H9 (cell line): ENCODE data around the gene SENP7. TPM values are rescaled to one million over a fixed set of nuclear protein-coding genes. Genes with fewer than 3 reads are reported as not detected.

Experiments used
- DNase-seq: peaks from one replicate; pipeline ENCODE4 v3.0.0-alpha.2; 2017
- H2AFZ ChIP-seq: one replicate; pipeline ENCODE4 v1.6.1; 2013; ENCODE audit warnings: mild to moderate bottlenecking, low read length, control low read depth, moderate library complexity
- H2AK5ac ChIP-seq: 2 replicates; pipeline ENCODE4 v1.6.1; 2013; ENCODE audit warnings: low read length, control low read depth, mixed read lengths; ENCODE audit not compliant: insufficient read length
- H2BK120ac ChIP-seq: one replicate; pipeline ENCODE4 v1.6.1; 2013; ENCODE audit warnings: low read depth, mild to moderate bottlenecking, low read length, control low read depth, inconsistent platforms; ENCODE audit not compliant: poor library complexity, severe bottlenecking
- H2BK12ac ChIP-seq: 2 replicates; pipeline ENCODE4 v1.6.1; 2013; ENCODE audit warnings: low read length, control low read depth, mixed read lengths, low read depth; ENCODE audit not compliant: insufficient read length
- H2BK15ac ChIP-seq: 2 replicates; pipeline ENCODE4 v1.6.1; 2013; ENCODE audit warnings: low read depth, low read length, control low read depth
- H2BK20ac ChIP-seq: one replicate; pipeline ENCODE4 v1.6.1; 2013; ENCODE audit warnings: low read depth, mild to moderate bottlenecking, low read length, control low read depth, inconsistent platforms; ENCODE audit not compliant: poor library complexity, severe bottlenecking
- H2BK5ac ChIP-seq: 2 replicates; pipeline ENCODE4 v1.6.1; 2013; ENCODE audit warnings: low read length, control low read depth, mixed read lengths; ENCODE audit not compliant: insufficient read length
- H3K14ac ChIP-seq: 2 replicates; pipeline ENCODE4 v1.6.1; 2013; ENCODE audit warnings: low read length, control low read depth; ENCODE audit not compliant: insufficient read depth
- H3K18ac ChIP-seq: 2 replicates; pipeline ENCODE4 v1.6.1; 2013; ENCODE audit warnings: low read depth, mild to moderate bottlenecking, mixed read lengths, low read length, control low read depth; ENCODE audit not compliant: insufficient read length
- H3K23ac ChIP-seq: 2 replicates; pipeline ENCODE4 v1.6.1; 2013; ENCODE audit warnings: low read length, control low read depth, mixed read lengths, low read depth; ENCODE audit not compliant: insufficient read length
- H3K23me2 ChIP-seq: 2 replicates; pipeline ENCODE4 v1.6.1; 2013; ENCODE audit warnings: low read depth, mild to moderate bottlenecking, mixed read lengths, low read length, control low read depth; ENCODE audit not compliant: insufficient read length, poor library complexity, severe bottlenecking
- H3K27ac ChIP-seq: 2 replicates; pipeline ENCODE4 v1.5.1; 2013; ENCODE audit warnings: low read length, control low read depth, mixed read lengths, low read depth; ENCODE audit not compliant: insufficient read length
- H3K27me3 ChIP-seq: 2 replicates; pipeline ENCODE4 v1.6.1; 2013; ENCODE audit warnings: low read length, control low read depth, inconsistent platforms; ENCODE audit not compliant: insufficient read depth
- H3K4ac ChIP-seq: 2 replicates; pipeline ENCODE4 v1.6.1; 2013; ENCODE audit warnings: low read depth, mild to moderate bottlenecking, control low read depth, inconsistent platforms, low read length, moderate library complexity
- H3K4me1 ChIP-seq: 2 replicates; pipeline ENCODE4 v1.6.1; 2013; ENCODE audit warnings: low read length, control low read depth, inconsistent platforms; ENCODE audit not compliant: insufficient read depth
- H3K4me2 ChIP-seq: 2 replicates; pipeline ENCODE4 v1.6.1; 2013; ENCODE audit warnings: low read length, control low read depth, mixed read lengths; ENCODE audit not compliant: insufficient read length, insufficient read depth
- H3K56ac ChIP-seq: 2 replicates; pipeline ENCODE4 v1.6.1; 2013; ENCODE audit warnings: low read depth, mild to moderate bottlenecking, mixed read lengths, low read length, control low read depth; ENCODE audit not compliant: insufficient read length
- H3K79me1 ChIP-seq: 2 replicates; pipeline ENCODE4 v1.6.1; 2013; ENCODE audit warnings: low read depth, mild to moderate bottlenecking, moderate library complexity, low read length, control low read depth, inconsistent platforms; ENCODE audit not compliant: insufficient read depth, poor library complexity, severe bottlenecking
- H3K79me2 ChIP-seq: 2 replicates; pipeline ENCODE4 v1.6.1; 2013; ENCODE audit warnings: low read length, control low read depth, inconsistent platforms; ENCODE audit not compliant: insufficient read depth
- H3K9ac ChIP-seq: 2 replicates; pipeline ENCODE4 v1.6.1; 2013; ENCODE audit warnings: low read length, control low read depth, mixed read lengths; ENCODE audit not compliant: insufficient read length; ENCODE audit errors: extremely low read depth
- H3K9me3 ChIP-seq: one replicate; pipeline ENCODE4 v1.6.1; 2013; ENCODE audit warnings: low read depth, low read length, inconsistent platforms; ENCODE audit not compliant: control insufficient read depth
- H3T11ph ChIP-seq: one replicate; pipeline ENCODE4 v1.6.1; 2013; ENCODE audit warnings: mild to moderate bottlenecking, low read length, control low read depth, inconsistent platforms
- H4K20me1 ChIP-seq: one replicate; pipeline ENCODE4 v1.6.1; 2013; ENCODE audit not compliant: control insufficient read depth, insufficient read length, insufficient read depth
- H4K5ac ChIP-seq: 2 replicates; pipeline ENCODE4 v1.6.1; 2013; ENCODE audit warnings: low read depth, mild to moderate bottlenecking, mixed read lengths, low read length, control low read depth; ENCODE audit not compliant: insufficient read length
- H4K8ac ChIP-seq: replicated peaks from 2 replicates; pipeline ENCODE4 v1.6.1; 2013; ENCODE audit warnings: low read length, control low read depth, mixed read lengths, low read depth; ENCODE audit not compliant: insufficient read length
- H4K91ac ChIP-seq: 2 replicates; pipeline ENCODE4 v1.6.1; 2013; ENCODE audit warnings: low read depth, mild to moderate bottlenecking, moderate library complexity, mixed read lengths, low read length, control low read depth; ENCODE audit not compliant: insufficient read length
- H3K27ac Mint-ChIP-seq, 3 experiments: 2 replicates in 2 of 3; 3 replicates in 1 of 3; pipeline ENCODE4 v1.8.0; 2020 to 2021; ENCODE audit warnings: mixed read lengths in 3 of 3, mild to moderate bottlenecking in 1 of 3, moderate library complexity in 1 of 3
- H3K27me3 Mint-ChIP-seq: 2 replicates; pipeline ENCODE4 v1.8.0; 2021; ENCODE audit warnings: low read depth, mild to moderate bottlenecking, moderate library complexity, mixed read lengths
- H3K36me3 Mint-ChIP-seq, 3 experiments: 2 replicates in 2 of 3; 3 replicates in 1 of 3; pipeline ENCODE4 v1.8.0; 2020 to 2021; ENCODE audit warnings: low read depth in 3 of 3, mixed read lengths in 3 of 3; ENCODE audit not compliant: insufficient read depth in 1 of 3
- H3K4me1 Mint-ChIP-seq, 2 experiments: 2 replicates each; pipeline ENCODE4 v1.8.0; 2020; ENCODE audit warnings: mixed read lengths in 2 of 2
- H3K4me3 Mint-ChIP-seq, 2 experiments: 2 replicates in 1 of 2; 3 replicates in 1 of 2; pipeline ENCODE4 v1.8.0; 2020 to 2021; ENCODE audit warnings: mild to moderate bottlenecking in 2 of 2, mixed read lengths in 2 of 2, moderate library complexity in 1 of 2
- H3K9me3 Mint-ChIP-seq, 2 experiments: 2 replicates in 1 of 2; 3 replicates in 1 of 2; pipeline ENCODE4 v1.8.0; 2020; ENCODE audit warnings: mild to moderate bottlenecking in 2 of 2, mixed read lengths in 2 of 2, moderate library complexity in 1 of 2
- WGBS: extraction: QIAGEN DNeasy Blood & Tissue Kit; methylation state at CpG from one replicate; pipeline ENCODE4 v1.1.7; 2013; ENCODE audit warnings: missing lambda C conversion rate, low lambda C conversion rate, mixed read lengths; ENCODE audit not compliant: insufficient read length; ENCODE audit errors: extremely low coverage; 5-methylcytosine and 5-hydroxymethylcytosine counted together
- total RNA-seq: library from RNA; stranded (reverse); gene quantifications from 2 replicates; pipeline ENCODE4 v1.2.1, GENCODE V29; 2021
- TF ChIP-seq, protein P1 (sequence below): fragments of 200-600 bp; sonication (generic); conservative IDR thresholded peaks from 3 replicates; pipeline ENCODE4 v1.8.0; 2021; ENCODE audit warnings: antibody characterized with exemption, mild to moderate bottlenecking

The SENP7 gene
- total RNA-seq, 1 experiment from 2014 or later = 8.4 TPM

DNA sequence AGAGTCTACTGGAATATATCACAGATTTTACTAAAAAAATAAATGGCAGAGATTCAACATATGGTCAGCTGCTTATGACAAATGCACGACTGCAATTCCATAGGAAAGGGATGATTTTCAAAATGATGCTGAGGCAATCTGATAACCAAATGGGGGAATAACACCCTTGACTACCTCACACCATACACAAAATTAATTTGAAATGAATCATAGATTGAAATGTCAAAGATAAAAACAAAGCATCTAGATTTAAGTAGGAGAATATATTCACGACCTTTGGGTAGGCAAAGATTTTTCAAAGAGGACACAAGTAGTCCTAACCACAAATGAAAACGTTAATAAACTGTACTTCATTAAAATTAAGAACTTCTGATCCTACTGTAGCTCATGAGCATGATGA, 11.2 kb downstream of the SENP7 start:
- Histone ChIP-seq H3K27ac (no peak overlapping the region), H4K8ac (no peak overlapping the region), H3K9me3 (no peaks in the 10 kb centered on the region), H3K27me3 (no peaks in the 10 kb centered on the region), H3K23ac (no peak overlapping the region), H3K79me2 (no peaks in the 10 kb centered on the region), H3K56ac (no peak overlapping the region), H3K4ac (no peak overlapping the region), H4K91ac (no peak overlapping the region), H3K4me1 (no peaks in the 10 kb centered on the region), H2AK5ac (no peak overlapping the region), H2BK120ac (no peak overlapping the region), H3K14ac (no peak overlapping the region), H3K23me2 (no peaks in the 10 kb centered on the region), H2BK15ac (no peak overlapping the region), H2AFZ (no peak overlapping the region), H3K4me2 (no peak overlapping the region), H3K79me1 (no peaks in the 10 kb centered on the region), H3K9ac (no peak overlapping the region), H2BK20ac (no peak overlapping the region), H2BK12ac (no peak overlapping the region), H2BK5ac (no peak overlapping the region), H4K20me1 (no peaks in the 10 kb centered on the region), H3K18ac (no peak overlapping the region), H3T11ph (no peak overlapping the region), H4K5ac (no peak overlapping the region)
- TF ChIP-seq, protein P1, sequence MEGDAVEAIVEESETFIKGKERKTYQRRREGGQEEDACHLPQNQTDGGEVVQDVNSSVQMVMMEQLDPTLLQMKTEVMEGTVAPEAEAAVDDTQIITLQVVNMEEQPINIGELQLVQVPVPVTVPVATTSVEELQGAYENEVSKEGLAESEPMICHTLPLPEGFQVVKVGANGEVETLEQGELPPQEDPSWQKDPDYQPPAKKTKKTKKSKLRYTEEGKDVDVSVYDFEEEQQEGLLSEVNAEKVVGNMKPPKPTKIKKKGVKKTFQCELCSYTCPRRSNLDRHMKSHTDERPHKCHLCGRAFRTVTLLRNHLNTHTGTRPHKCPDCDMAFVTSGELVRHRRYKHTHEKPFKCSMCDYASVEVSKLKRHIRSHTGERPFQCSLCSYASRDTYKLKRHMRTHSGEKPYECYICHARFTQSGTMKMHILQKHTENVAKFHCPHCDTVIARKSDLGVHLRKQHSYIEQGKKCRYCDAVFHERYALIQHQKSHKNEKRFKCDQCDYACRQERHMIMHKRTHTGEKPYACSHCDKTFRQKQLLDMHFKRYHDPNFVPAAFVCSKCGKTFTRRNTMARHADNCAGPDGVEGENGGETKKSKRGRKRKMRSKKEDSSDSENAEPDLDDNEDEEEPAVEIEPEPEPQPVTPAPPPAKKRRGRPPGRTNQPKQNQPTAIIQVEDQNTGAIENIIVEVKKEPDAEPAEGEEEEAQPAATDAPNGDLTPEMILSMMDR = no peak
- peaks cover 0 to 9% (median 0%) of the 10 kb centered on the region in 3 experiments; a peak in 3 of 7 replicates for H3K36me3 Mint-ChIP-seq
- DNase-seq = no peak
- no peaks in the 10 kb centered on the region for H3K27me3 Mint-ChIP-seq
- H3K9me3 Mint-ChIP-seq = no peaks in the 10 kb centered on the region
- H3K4me1 Mint-ChIP-seq = peaks cover 8 to 10% of the 10 kb centered on the region in 2 experiments; a peak in 3 of 4 replicates
- H3K4me3 Mint-ChIP-seq = no peak overlapping the region
- WGBS = no CpG with 5 or more reads among the region's 3 CpGs
- no peak overlapping the region for H3K27ac Mint-ChIP-seq
